Esophagus squamous epithelium (tissue), 5 donors: ENCODE results near the gene CELF3. TPM values are rescaled to one million over a fixed set of nuclear protein-coding genes. Genes with fewer than 3 reads are reported as not detected.
"Not testable (repeated sequence)": the region's sequence is repeated elsewhere in the genome, so short reads cannot be mapped to it uniquely, and the experiment has no call there.

Experiments
- DNase-seq: peaks from one replicate; lab custom pipeline; 2025; lab: John Stamatoyannopoulos, UW
- H3K27ac ChIP-seq, 4 donors: fragments of 200-600 bp; sonication (generic); one replicate each; pipeline ENCODE4 v1.5.1; 2016 to 2019; ENCODE audit warnings: mild to moderate bottlenecking in 1 of 4
- H3K27me3 ChIP-seq, 4 donors: fragments of 200-600 bp; sonication (generic); 1 replicate in 3 of 4; 2 replicates in 1 of 4; pipeline versions ENCODE4 v1.5.1 to v1.6.0; 2017 to 2021; ENCODE audit warnings: antibody characterized with exemption in 1 of 4
- H3K36me3 ChIP-seq, 3 donors: fragments of 200-600 bp; sonication (generic); one replicate each; pipeline ENCODE4 v1.5.1; 2016 to 2019
- H3K4me1 ChIP-seq, 3 donors: fragments of 200-600 bp; sonication (generic); one replicate each; pipeline ENCODE4 v1.5.1; 2017 to 2019
- H3K4me3 ChIP-seq, 4 donors: fragments of 200-600 bp; sonication (generic); 1 replicate in 3 of 4; 2 replicates in 1 of 4; pipeline ENCODE4 v1.5.1; 2016 to 2019; ENCODE audit warnings: mild to moderate bottlenecking in 2 of 4, moderate library complexity in 1 of 4
- H3K9me3 ChIP-seq, 3 donors: fragments of 200-600 bp; sonication (generic); one replicate each; pipeline ENCODE4 v1.5.1; 2016 to 2019
- POLR2A ChIP-seq, 4 donors: fragments of 450-650 bp; IDR thresholded peaks; one replicate each; pipeline ENCODE4 v1.6.1; 2017; ENCODE audit warnings: antibody characterized with exemption in 4 of 4, mild to moderate bottlenecking in 4 of 4, moderate library complexity in 3 of 4
- WGBS, 2 donors: methylation state at CpG; one replicate each; pipeline ENCODE4 v1.1.5; 2018; 5-methylcytosine and 5-hydroxymethylcytosine counted together
- intact Hi-C: fragments of 100-400 bp; cut with DNase I; formaldehyde crosslinking; loops from one replicate; pipeline ENCODE4 v1.15.0; 2022
- total RNA-seq, 4 donors: library from RNA; depleted of rRNA; stranded (reverse); fragments of >200 nt; gene quantifications; one replicate each; pipeline ENCODE4 v1.1.0, GENCODE V29; 2016
- TF ChIP-seq, protein P1 (sequence below), 6 experiments: fragments of 450-650 bp in 4 of 6; fragments of 200-600 bp in 2 of 6; sonication (generic) in 2 of 6; IDR thresholded peaks; one replicate each; pipeline ENCODE4 v1.5.1; 2016 to 2019; ENCODE audit warnings: antibody characterized with exemption in 6 of 6, mild to moderate bottlenecking in 4 of 6, moderate library complexity in 4 of 6
- donor health status: DM: yes; HTN: yes; CAD: no.

The CELF3 gene
- total RNA-seq, 4 donors from 2014 or later = 0.19 TPM; not detected in 3

DNA sequence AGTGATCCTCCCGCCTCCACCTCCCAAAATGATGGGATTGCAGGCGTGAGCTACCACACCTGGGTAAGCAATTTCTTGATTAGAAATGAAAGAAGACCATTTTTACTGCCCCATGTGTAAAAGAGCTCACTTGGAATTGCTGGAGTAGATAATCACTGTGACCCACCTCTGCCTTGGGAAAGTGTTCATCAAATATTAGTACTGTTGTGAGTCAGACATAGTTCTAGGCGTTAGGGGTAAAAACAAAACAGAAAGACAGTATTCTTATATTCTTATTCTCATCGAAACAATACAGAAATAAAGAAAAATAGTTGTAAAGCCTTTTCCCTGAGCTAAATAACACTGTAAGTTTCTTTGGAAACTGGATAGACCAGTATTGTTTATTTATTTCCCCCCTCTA is 36.2 kb downstream of the CELF3 start:
- intact Hi-C loops = loop anchor here (10.0 kb wide), 1 partner anchor 86 kb away; no protein-coding TSS in a partner anchor
- DNase-seq = no peak
- Histone ChIP-seq H3K36me3 (peaks cover 0 to 49% (median 0%) of the 10 kb centered on the region in 3 donors), H3K27me3 (no peaks in the 10 kb centered on the region), H3K27ac (peak overlapping the region; percentile 10 to 69 (median 46)), H3K4me1 (peaks cover 0 to 17% (median 0%) of the 10 kb centered on the region in 3 donors), H3K4me3 (no peak overlapping the region), H3K9me3 (no peaks in the 10 kb centered on the region)
- WGBS, 2 donors = 42 to 72% methylated on average over 4 of the region's 4 CpGs
- no peak for TF ChIP-seq POLR2A (IDR thresholded peaks at IDR 0.05)
- TF ChIP-seq, protein P1, sequence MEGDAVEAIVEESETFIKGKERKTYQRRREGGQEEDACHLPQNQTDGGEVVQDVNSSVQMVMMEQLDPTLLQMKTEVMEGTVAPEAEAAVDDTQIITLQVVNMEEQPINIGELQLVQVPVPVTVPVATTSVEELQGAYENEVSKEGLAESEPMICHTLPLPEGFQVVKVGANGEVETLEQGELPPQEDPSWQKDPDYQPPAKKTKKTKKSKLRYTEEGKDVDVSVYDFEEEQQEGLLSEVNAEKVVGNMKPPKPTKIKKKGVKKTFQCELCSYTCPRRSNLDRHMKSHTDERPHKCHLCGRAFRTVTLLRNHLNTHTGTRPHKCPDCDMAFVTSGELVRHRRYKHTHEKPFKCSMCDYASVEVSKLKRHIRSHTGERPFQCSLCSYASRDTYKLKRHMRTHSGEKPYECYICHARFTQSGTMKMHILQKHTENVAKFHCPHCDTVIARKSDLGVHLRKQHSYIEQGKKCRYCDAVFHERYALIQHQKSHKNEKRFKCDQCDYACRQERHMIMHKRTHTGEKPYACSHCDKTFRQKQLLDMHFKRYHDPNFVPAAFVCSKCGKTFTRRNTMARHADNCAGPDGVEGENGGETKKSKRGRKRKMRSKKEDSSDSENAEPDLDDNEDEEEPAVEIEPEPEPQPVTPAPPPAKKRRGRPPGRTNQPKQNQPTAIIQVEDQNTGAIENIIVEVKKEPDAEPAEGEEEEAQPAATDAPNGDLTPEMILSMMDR (IDR thresholded peaks at IDR 0.05) = no peak

GRCh38 chr1:151673407-151673806 is 43.2 kb downstream of the CELF3 start:
- Histone ChIP-seq H3K9me3 (no peaks in the 10 kb centered on the region), H3K4me3 (no peak overlapping the region), H3K27ac (no peak overlapping the region), H3K4me1 (no peaks in the 10 kb centered on the region), H3K27me3 (no peaks in the 10 kb centered on the region), H3K36me3 (peaks cover 0 to 58% (median 3%) of the 10 kb centered on the region in 3 donors)
- TF ChIP-seq POLR2A (IDR thresholded peaks at IDR 0.05) = no peak
- TF ChIP-seq, protein P1 (IDR thresholded peaks at IDR 0.05) = no peak
- DNase-seq = no peak
- intact Hi-C loops = no loop called here
- WGBS, 2 donors = 66 to 72% methylated on average over 1 of the region's 1 CpG

GRCh38 chr1:151670036-151670675 is 46.4 kb downstream of the CELF3 start:
- 67 to 68% methylated on average over 2 of the region's 2 CpGs for WGBS, 2 donors
- DNase-seq, intact Hi-C loops, H3K4me3 ChIP-seq, H3K27ac ChIP-seq, H3K9me3 ChIP-seq, H3K27me3 ChIP-seq, H3K4me1 ChIP-seq: not testable (repeated sequence)
- H3K36me3 ChIP-seq = peaks cover 0 to 65% (median 3%) of the 10 kb centered on the region in 3 donors

- Histone ChIP-seq H3K4me3 (no peak overlapping the region), H3K27ac (no peak overlapping the region), H3K4me1 (no peaks in the 10 kb centered on the region), H3K9me3 (no peaks in the 10 kb centered on the region), H3K36me3 (peaks cover 0 to 61% (median 3%) of the 10 kb centered on the region in 3 donors), H3K27me3 (no peaks in the 10 kb centered on the region)
- TF ChIP-seq, protein P1 (IDR thresholded peaks at IDR 0.05) = no peak
- no peak for TF ChIP-seq POLR2A (IDR thresholded peaks at IDR 0.05)
- intact Hi-C loops = no loop called here
- WGBS, 2 donors = 90 to 94% methylated on average over 3 of the region's 3 CpGs
- DNase-seq = no peak
Observed at GRCh38 chr1:151668090-151668489, 48.5 kb downstream of the CELF3 start.

- H3K27ac ChIP-seq = no peak overlapping the region
- 64 to 70% methylated on average over 6 of the region's 6 CpGs for WGBS, 2 donors
- peaks cover 0 to 77% (median 9%) of the 10 kb centered on the region in 3 donors for H3K36me3 ChIP-seq
- TF ChIP-seq, protein P1 (IDR thresholded peaks at IDR 0.05) = no peak
- TF ChIP-seq POLR2A (IDR thresholded peaks at IDR 0.05) = no peak
- no peaks in the 10 kb centered on the region for H3K27me3 ChIP-seq
- H3K9me3 ChIP-seq = no peaks in the 10 kb centered on the region
- DNase-seq = no peak
- no peaks in the 10 kb centered on the region for H3K4me1 ChIP-seq
- intact Hi-C loops = no loop called here
- H3K4me3 ChIP-seq = no peak overlapping the region
Observed at GRCh38 chr1:151661751-151662150, 54.9 kb downstream of the CELF3 start.
